Measurements from ENCODE around the gene LYL1.

Gene LYL1

DNA sequence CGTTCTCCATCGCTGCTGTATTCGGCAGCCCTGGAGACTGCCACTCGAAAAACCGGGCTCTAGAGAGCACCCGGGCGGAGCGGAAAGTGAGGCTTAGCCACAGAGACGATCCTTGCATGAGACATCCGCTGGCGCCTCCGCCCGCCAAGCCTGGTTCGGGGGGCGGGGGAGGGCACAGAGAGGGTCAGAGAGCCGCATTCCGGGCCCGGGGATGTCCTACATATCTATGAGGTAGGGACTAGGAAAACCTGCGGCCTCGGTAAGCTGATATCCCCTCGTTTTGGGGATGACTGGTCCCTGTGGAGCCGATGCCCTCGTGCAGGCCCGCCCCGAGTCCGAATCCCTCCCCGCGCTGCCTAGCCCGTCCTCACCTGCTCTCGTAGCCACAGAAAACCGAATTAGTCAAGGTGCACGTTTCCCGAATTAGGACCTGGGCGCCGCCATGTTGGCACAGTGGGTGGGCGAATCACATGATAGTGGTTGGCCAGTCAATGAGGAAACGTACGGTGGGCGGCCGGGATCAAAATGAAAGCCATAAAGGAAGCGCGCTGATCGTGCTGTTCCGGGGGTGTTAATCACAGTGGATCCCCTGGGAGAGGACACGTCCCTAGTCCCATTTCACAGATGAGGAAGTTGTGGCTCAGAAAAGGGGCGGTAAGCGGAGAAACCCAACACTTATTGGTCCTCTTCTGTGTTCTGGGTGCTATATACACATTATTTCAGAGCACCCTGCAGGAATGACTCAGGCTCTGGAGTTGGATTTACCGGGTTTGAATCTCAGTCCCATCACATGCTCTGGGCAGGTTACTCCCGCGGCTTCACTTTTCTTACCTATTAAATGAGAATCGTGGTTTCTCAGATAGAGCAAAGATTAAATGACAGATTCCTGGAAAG, 13.9 kb upstream of the LYL1 start, which contains the start of gene TRMT1:
Gene TRMT1 (minus strand): TSS at position 459 of the 894 bp plus-strand sequence. CDS start 341 bp downstream, at position 118.
- DNase-seq (ENCODE audit: low read depth), result peak; percentile 97
- TF ChIP-seq, protein P1, sequence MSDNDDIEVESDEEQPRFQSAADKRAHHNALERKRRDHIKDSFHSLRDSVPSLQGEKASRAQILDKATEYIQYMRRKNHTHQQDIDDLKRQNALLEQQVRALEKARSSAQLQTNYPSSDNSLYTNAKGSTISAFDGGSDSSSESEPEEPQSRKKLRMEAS (IDR thresholded peaks at IDR 0.05; ENCODE audit: low read depth, low read length), result peak; percentile 98
- TF ChIP-seq, protein P2, sequence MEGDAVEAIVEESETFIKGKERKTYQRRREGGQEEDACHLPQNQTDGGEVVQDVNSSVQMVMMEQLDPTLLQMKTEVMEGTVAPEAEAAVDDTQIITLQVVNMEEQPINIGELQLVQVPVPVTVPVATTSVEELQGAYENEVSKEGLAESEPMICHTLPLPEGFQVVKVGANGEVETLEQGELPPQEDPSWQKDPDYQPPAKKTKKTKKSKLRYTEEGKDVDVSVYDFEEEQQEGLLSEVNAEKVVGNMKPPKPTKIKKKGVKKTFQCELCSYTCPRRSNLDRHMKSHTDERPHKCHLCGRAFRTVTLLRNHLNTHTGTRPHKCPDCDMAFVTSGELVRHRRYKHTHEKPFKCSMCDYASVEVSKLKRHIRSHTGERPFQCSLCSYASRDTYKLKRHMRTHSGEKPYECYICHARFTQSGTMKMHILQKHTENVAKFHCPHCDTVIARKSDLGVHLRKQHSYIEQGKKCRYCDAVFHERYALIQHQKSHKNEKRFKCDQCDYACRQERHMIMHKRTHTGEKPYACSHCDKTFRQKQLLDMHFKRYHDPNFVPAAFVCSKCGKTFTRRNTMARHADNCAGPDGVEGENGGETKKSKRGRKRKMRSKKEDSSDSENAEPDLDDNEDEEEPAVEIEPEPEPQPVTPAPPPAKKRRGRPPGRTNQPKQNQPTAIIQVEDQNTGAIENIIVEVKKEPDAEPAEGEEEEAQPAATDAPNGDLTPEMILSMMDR (IDR thresholded peaks at IDR 0.05; ENCODE audit: low read depth, low read length), result no peak
- TF ChIP-seq MYC (IDR thresholded peaks at IDR 0.05; ENCODE audit: low read depth, low read length) (peak; percentile 94), POLR2A (IDR thresholded peaks at IDR 0.05; ENCODE audit: extremely low read depth, insufficient read length) (peak; percentile 33)
- peak within 1 kb of the TSS; percentile 96 for H3K4me3 ChIP-seq (ENCODE audit: low read depth, low read length)

DNA sequence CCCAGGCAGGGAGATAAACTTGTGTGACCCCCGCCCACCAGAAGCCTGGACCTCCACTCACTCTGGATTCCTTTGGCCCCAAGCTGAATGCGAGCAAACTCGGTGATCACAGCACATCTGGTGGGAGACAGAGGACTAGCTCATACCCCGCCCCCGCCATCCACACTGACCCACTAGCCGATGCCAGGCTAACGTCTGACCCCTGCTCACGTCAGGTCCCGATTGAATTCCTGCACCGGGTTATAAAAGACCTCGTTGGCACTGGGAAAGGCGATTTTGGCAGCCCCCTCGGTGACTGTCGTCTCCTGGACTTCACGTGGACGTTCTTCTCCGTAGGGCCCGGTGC, 13.3 kb upstream of the LYL1 start:
- H3K4me3 ChIP-seq (ENCODE audit: low read depth, low read length), result peak overlapping the region; percentile 96
- TF ChIP-seq MYC (IDR thresholded peaks at IDR 0.05; ENCODE audit: low read depth, low read length), result no peak
- TF ChIP-seq POLR2A (IDR thresholded peaks at IDR 0.05; ENCODE audit: extremely low read depth, insufficient read length), result no peak
- TF ChIP-seq, protein P1 (IDR thresholded peaks at IDR 0.05; ENCODE audit: low read depth, low read length), result no peak
- TF ChIP-seq, protein P2 (IDR thresholded peaks at IDR 0.05; ENCODE audit: low read depth, low read length), result no peak
- no peak for DNase-seq (ENCODE audit: low read depth)

DNA sequence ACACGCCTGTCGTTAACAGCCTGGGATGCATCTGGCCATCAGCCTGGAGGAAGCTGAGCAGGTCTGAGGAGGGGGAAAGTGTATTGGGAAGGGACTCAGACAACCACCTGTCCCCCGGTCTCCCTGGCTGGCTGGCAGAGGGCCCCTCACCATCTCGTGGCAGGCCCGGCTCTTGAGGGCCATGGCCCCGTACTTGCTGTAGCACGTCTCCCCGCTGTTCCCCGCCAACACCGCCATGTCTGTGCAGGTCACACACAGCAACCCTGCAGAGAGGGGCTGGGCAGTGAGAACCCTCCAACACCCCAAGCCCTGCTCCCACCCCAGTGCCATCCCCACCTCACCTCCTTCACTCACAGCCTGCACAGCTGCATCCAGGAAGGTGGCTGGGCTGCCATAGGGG, 9.9 kb upstream of the LYL1 start:
- no peak for TF ChIP-seq MYC (IDR thresholded peaks at IDR 0.05; ENCODE audit: low read depth, low read length)
- TF ChIP-seq, protein P2 (IDR thresholded peaks at IDR 0.05; ENCODE audit: low read depth, low read length), result no peak
- TF ChIP-seq, protein P1 (IDR thresholded peaks at IDR 0.05; ENCODE audit: low read depth, low read length), result no peak
- no peak for TF ChIP-seq POLR2A (IDR thresholded peaks at IDR 0.05; ENCODE audit: extremely low read depth, insufficient read length)
- DNase-seq (ENCODE audit: low read depth), result no peak
- no peak overlapping the region for H3K4me3 ChIP-seq (ENCODE audit: low read depth, low read length)

DNA sequence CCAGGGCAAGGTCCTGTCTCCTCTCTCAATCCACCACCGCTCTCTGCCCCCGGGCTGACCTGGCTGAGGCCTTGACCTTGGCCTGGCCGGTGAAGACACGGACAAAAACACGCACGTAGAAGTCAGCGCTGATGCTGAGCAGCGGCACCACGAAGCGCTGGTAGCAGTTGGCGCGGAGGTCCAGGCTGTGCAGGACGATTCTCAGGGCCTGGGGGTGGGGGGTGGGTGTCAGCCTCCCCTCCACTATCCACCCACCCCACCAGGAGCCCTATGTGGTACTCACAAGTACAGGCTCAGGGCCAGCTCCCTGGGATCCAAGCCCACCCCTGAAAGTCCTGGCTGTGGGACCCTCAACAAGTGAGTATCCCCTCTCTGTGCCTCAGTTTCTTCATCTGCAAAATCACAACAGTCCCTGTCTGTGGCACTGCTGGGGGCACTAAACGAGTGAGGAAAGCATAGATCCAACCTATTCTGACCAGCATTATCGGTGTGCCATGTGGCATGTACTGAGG, 7.5 kb upstream of the LYL1 start:
- no peak overlapping the region for H3K4me3 ChIP-seq (ENCODE audit: low read depth, low read length)
- TF ChIP-seq POLR2A (IDR thresholded peaks at IDR 0.05; ENCODE audit: extremely low read depth, insufficient read length) (no peak), MYC (IDR thresholded peaks at IDR 0.05; ENCODE audit: low read depth, low read length) (no peak)
- TF ChIP-seq, protein P2 (IDR thresholded peaks at IDR 0.05; ENCODE audit: low read depth, low read length), result no peak
- TF ChIP-seq, protein P1 (IDR thresholded peaks at IDR 0.05; ENCODE audit: low read depth, low read length), result no peak
- no peak for DNase-seq (ENCODE audit: low read depth)

DNA sequence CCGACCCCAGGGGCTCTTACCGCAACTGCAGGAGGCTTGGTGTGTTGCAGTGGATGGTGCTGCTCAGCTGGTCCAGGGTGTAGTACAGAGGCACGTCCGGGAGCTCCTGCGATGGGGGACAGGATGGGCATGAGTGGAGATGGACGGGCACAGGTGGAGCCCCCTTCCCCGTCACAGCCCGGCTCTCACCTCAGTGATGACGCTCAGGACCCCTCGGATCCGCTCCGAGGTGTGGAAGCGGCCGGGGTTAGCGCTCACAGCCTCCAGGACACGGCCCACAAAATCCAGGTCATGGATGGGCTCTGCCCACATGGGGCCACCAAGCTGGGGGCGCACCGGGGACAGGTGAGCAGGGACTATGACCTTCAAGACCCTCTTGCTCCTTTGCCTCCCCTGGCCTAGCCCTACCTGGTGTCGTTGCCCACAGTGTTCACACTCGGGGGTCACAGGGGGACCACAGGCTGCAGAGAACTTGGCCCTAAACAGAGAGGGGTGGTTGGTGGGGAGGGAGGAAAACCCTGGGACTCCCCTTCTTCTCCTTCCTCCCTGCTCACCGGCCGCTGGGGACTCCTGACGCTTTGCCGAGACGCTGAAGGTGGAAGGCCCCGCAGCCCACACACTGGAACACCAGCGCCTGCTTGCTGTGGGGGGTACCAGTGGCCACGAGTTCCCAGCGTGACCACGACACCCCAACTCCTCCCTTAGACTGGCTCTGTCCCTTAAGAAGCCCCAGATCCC, 6.9 kb upstream of the LYL1 start:
- TF ChIP-seq, protein P2 (IDR thresholded peaks at IDR 0.05; ENCODE audit: low read depth, low read length), result no peak
- TF ChIP-seq, protein P1 (IDR thresholded peaks at IDR 0.05; ENCODE audit: low read depth, low read length), result no peak
- no peak for DNase-seq (ENCODE audit: low read depth)
- H3K4me3 ChIP-seq (ENCODE audit: low read depth, low read length), result no peak overlapping the region

Data from NB4 (cell line).